ENCODE measurements around the gene ARFGAP1. TPM values are rescaled to one million over a fixed set of nuclear protein-coding genes. Genes with fewer than 3 reads are reported as not detected.

The ARFGAP1 gene
- total and polyA plus RNA-seq, 2 of the 8 experiments (the other 6 are each of a cell fraction or from before 2014, with no cell fraction given): 93.7 to 100 TPM

- WGBS, 2 experiments (ENCODE audit: extremely low coverage in 1 of 2, insufficient coverage in 1 of 2, insufficient read length in 1 of 2, insufficient replicate concordance in 2 of 2, low coverage in 1 of 2, low lambda C conversion rate in 2 of 2, missing lambda C conversion rate in 1 of 2): 91% methylated on average over 15 of the region's 15 CpGs; no CpG with 5 or more reads in 1 of the 2 experiments
- Histone ChIP-seq H3K18ac (ENCODE audit: extremely low read depth, low read length) (no peak overlapping the region), H3K23ac (ENCODE audit: insufficient read length) (no peak overlapping the region), H2AFZ (ENCODE audit: low read length) (no peak overlapping the region), H3K23me2 (ENCODE audit: low read depth, low read length) (peaks cover 2% of the 10 kb centered on the region; the same call in 1 of the 2 replicates), H3K4me2 (ENCODE audit: insufficient read depth in 1 of 2, low read depth in 2 of 2, low read length in 2 of 2) (no peak overlapping the region), H2BK120ac (replicated peaks; ENCODE audit: low read depth, low read length) (no peak overlapping the region), H3K9me3 (ENCODE audit: insufficient read depth in 2 of 2, low read depth in 1 of 2, low read length in 1 of 2) (no peaks in the 10 kb centered on the region), H3K4me3 (ENCODE audit: extremely low read depth in 1 of 4, insufficient read depth in 2 of 4, low read depth in 3 of 4, low read length in 4 of 4) (no peak overlapping the region), H3K27me3 (replicated peaks in 1 of 4; ENCODE audit: control insufficient read depth in 3 of 4, extremely low read depth in 1 of 4, insufficient read depth in 3 of 4, low read length in 3 of 4) (no peaks in the 10 kb centered on the region), H2BK12ac (ENCODE audit: low read depth, low read length) (no peak overlapping the region), H3K27ac (ENCODE audit: low read depth, low read length) (no peak overlapping the region), H2BK20ac (ENCODE audit: low read length) (no peak overlapping the region), H3K9ac (replicated peaks in 1 of 4; ENCODE audit: extremely low read depth in 1 of 4, low read depth in 3 of 4, low read length in 3 of 4) (no peak overlapping the region), H3K4ac (replicated peaks; ENCODE audit: insufficient read length, low read depth, low read length) (no peak overlapping the region), H2BK5ac (ENCODE audit: low read depth, low read length) (no peak overlapping the region), H2BK15ac (ENCODE audit: low read length) (no peak overlapping the region), H4K5ac (ENCODE audit: insufficient read length, low read depth, low read length) (no peak overlapping the region), H4K91ac (replicated peaks; ENCODE audit: insufficient read length, low read length) (no peak overlapping the region), H3K79me2 (ENCODE audit: control insufficient read depth in 1 of 2, insufficient read depth in 2 of 2, low read length in 2 of 2) (peaks cover 6 to 19% of the 10 kb centered on the region in 2 experiments; a peak in 3 of 4 replicates), H3K36me3 (ENCODE audit: control insufficient read depth in 2 of 4, insufficient read depth in 4 of 4, low read length in 3 of 4) (peaks cover 6 to 41% (median 26%) of the 10 kb centered on the region in 4 experiments), H3K56ac (replicated peaks; ENCODE audit: insufficient read length, low read depth, low read length) (no peak overlapping the region), H4K8ac (ENCODE audit: extremely low read depth, insufficient read depth, low read length) (no peak overlapping the region), H3K79me1 (ENCODE audit: low read depth, low read length) (peaks cover 9% of the 10 kb centered on the region; the same call in 1 of the 2 replicates), H3K14ac (ENCODE audit: insufficient read length) (no peak overlapping the region), H4K20me1 (replicated peaks in 1 of 2; ENCODE audit: control insufficient read depth in 1 of 2, insufficient read depth in 2 of 2, low read length in 2 of 2) (peaks cover 15 to 30% of the 10 kb centered on the region in 2 experiments), H2AK5ac (ENCODE audit: low read depth, low read length) (no peak overlapping the region), H3K4me1 (replicated peaks in 1 of 4; ENCODE audit: control insufficient read depth in 3 of 4, insufficient read depth in 4 of 4, low read length in 3 of 4) (no peaks in the 10 kb centered on the region)
- ChIA-PET CTCF (ENCODE audit: partially characterized antibody) (interaction anchor here (0.7 to 9.6 kb wide), 15 partner anchors 9 to 191 kb away, joined by 3 to 82 read pairs (median 10); partner anchors contain the start of gene BIRC7), POLR2A (ENCODE audit: partially characterized antibody) (interaction anchor here (0.6 to 5.3 kb wide), 5 partner anchors 12 to 816 kb away, joined by 3 to 26 read pairs (median 3); partner anchors contain the start of gene COL20A1)
- DNase-seq (ENCODE audit: low read depth in 1 of 2, low spot score in 2 of 2) (no peak), FAIRE-seq (no peak)
- no peak for TF ChIP-seq RFX5 (IDR thresholded peaks at IDR 0.05; ENCODE audit: borderline replicate concordance, low read depth, low read length)
- no peak for TF ChIP-seq ATF3 (IDR thresholded peaks at IDR 0.05; ENCODE audit: insufficient read depth, low read depth, low read length)
- TF ChIP-seq SIN3A (conservative IDR thresholded peaks at IDR 0.05 in 1 of 2, IDR thresholded peaks at IDR 0.05 in 1 of 2; ENCODE audit: low read depth in 1 of 2, low read length in 2 of 2): no peak
- no peak for TF ChIP-seq CHD2 (IDR thresholded peaks at IDR 0.05; ENCODE audit: low read length)
- no peak for TF ChIP-seq USF2 (IDR thresholded peaks at IDR 0.05; ENCODE audit: low read length)
- no peak for TF ChIP-seq POLR2A (IDR thresholded peaks at IDR 0.05; ENCODE audit: control extremely low read depth in 1 of 2, low read depth in 2 of 2, low read length in 2 of 2)
- TF ChIP-seq ATF2 (IDR thresholded peaks at IDR 0.05; ENCODE audit: low read length): no peak
Measured at GRCh38 chr20:63279931-63280330, 7.3 kb downstream of the ARFGAP1 start.
